Bronchial epithelial cell (primary cell): ENCODE measurements around the gene LEP. TPM values are rescaled to one million over a fixed set of nuclear protein-coding genes. Genes with fewer than 3 reads are reported as not detected.

Experiments
- DNase-seq: peaks from one replicate; pipeline ENCODE4 v3.0.0-alpha.2; 2010; ENCODE audit warnings: low read depth
- FAIRE-seq: peaks from 2 replicates; lab custom pipeline; 2011; peaks lifted over from hg19 to GRCh38; lab: Jason Lieb, UNC
- H3K27me3 ChIP-seq: 2 replicates; pipeline ENCODE4 v1.5.1; 2011; ENCODE audit warnings: low read length; ENCODE audit not compliant: control insufficient read depth, insufficient read depth
- H3K36me3 ChIP-seq: 2 replicates; pipeline ENCODE4 v1.5.1; 2011; ENCODE audit warnings: low read length; ENCODE audit not compliant: control insufficient read depth, insufficient read depth
- H3K4me3 ChIP-seq: 2 replicates; pipeline ENCODE4 v1.5.1; 2011; ENCODE audit warnings: mild to moderate bottlenecking, low read depth, low read length, control low read depth
- CTCF ChIP-seq: IDR thresholded peaks from 2 replicates; pipeline ENCODE4 v1.5.1; 2011; ENCODE audit warnings: mild to moderate bottlenecking, moderate library complexity, low read length, control low read depth, inconsistent platforms; ENCODE audit not compliant: insufficient read depth, severe bottlenecking
- total RNA-seq: library from RNA; depleted of rRNA; stranded (reverse); fragments of >200 nt; gene quantifications from 2 replicates; pipeline ENCODE4 v1.2.1, GENCODE V29; 2014

The LEP gene
- total RNA-seq, 1 donor from 2014 or later = under 0.01 TPM

DNA sequence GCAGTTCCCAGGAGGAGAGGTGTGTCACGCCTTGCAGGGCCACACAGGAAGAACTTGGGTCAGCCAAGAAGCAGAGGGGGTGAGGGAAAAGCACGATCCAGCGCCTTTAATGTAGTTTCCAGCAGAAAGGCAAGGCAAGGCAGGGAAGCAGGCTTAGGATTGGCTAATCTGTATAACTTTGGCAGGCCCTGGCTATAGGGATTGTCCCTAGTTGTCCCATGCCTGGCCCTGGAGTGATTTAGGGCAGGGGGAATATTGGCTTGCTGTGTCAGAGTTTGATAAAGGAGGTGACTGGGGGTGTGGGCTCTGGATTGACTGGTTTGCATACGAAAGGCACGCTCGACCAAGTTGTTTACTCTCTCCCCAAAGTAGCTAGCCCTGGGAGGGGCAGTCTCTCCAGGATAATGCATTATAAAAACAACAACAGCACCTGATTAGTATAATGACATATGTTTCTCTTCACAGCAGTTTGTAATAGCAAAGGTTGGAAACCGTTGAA lies 58.1 kb downstream of the LEP start:
- no peak overlapping the region for H3K4me3 ChIP-seq
- no peaks in the 10 kb centered on the region for H3K27me3 ChIP-seq
- no peaks in the 10 kb centered on the region for H3K36me3 ChIP-seq
- no peak for TF ChIP-seq CTCF
- DNase-seq (no peak), FAIRE-seq (no peak)

DNA sequence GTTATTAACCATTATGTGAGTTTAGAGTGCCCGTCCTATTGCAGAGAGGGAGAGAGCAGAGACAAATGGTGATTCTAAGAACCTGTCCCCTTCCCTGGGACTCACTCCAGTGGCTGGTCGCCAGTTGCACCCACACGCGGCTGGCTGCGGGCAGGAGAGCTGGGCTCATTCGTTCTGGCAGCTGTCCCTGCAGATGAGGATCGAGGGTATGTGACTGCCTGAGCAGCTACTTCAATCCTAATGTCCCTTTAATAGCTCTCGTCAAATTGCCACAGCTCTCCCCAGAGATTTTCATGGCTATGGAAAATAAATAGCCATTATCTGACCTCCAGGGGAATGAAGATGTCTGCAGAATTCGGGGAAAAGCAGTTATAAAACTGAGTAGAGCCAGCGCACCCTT lies 61.1 kb downstream of the LEP start:
- no peak for DNase-seq
- Histone ChIP-seq H3K27me3 (no peaks in the 10 kb centered on the region), H3K36me3 (peaks cover 4% of the 10 kb centered on the region), H3K4me3 (no peak overlapping the region)
- no peak for FAIRE-seq
- no peak for TF ChIP-seq CTCF

DNA sequence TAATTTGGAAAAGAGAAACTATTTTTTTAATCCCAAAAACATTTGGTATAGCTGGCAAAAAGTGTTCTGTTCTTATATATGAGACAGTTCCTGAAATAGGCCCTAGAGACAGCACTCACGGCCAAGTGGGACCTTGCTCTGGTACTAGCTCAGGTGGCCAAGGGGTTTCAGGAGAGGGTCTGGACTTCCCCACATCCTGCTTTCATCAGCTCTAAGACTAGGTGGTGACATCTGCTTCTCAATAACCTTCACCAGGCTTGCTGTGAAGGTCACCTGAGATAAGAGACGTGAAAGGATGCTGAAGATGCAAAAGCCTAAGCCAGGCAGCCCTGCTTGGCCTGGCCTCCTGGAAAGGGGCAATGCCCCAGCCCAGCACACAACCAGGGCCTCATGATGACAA lies 62.1 kb downstream of the LEP start:
- DNase-seq (no peak), FAIRE-seq (no peak)
- TF ChIP-seq CTCF = no peak
- H3K27me3 ChIP-seq = no peaks in the 10 kb centered on the region
- H3K4me3 ChIP-seq = no peak overlapping the region
- peaks cover 7% of the 10 kb centered on the region for H3K36me3 ChIP-seq

DNA sequence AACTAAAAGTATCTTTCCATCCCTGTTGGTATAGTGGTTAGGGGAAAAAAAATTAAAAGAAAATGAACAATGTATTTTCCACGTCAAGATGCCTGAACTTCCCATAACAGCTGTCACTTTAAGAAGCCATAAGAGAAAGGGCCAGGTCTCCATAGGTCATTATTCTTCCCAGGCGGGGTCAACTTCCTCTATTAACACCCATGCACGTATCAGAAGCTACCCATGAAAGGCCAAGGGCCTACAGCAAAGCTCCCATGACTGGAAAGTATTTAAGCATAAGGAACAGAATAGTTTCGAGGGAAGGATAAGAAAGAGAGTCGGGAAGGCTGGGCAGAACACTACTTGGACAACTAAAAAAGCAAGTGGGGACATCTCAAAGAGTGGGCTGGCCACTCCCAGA lies 62.6 kb downstream of the LEP start:
- no peak for TF ChIP-seq CTCF
- H3K27me3 ChIP-seq = no peaks in the 10 kb centered on the region
- no peak for DNase-seq
- no peak overlapping the region for H3K4me3 ChIP-seq
- no peak for FAIRE-seq
- H3K36me3 ChIP-seq = peaks cover 11% of the 10 kb centered on the region

DNA sequence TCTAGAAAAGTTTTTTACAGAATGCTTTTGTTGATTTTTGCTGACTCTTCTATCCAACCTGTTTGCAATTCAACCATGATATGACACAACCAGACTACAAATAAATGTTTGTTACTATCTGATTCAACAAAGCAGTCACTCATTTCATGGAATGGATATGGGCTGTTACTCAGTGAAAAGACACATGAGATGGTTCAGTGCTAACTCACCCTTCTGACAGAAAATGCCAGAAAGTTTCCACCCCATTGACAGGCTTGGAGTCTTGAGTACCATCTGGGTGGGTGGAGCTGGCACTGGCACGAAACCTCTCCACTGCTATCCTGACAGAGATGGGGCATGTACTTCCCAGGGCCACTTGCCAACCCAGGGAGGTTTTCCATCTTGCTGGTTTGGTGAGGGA lies 63.1 kb downstream of the LEP start:
- H3K27me3 ChIP-seq = no peaks in the 10 kb centered on the region
- TF ChIP-seq CTCF = no peak
- DNase-seq (peak; percentile 36), FAIRE-seq (no peak)
- H3K36me3 ChIP-seq = peaks cover 12% of the 10 kb centered on the region
- H3K4me3 ChIP-seq = no peak overlapping the region

DNA sequence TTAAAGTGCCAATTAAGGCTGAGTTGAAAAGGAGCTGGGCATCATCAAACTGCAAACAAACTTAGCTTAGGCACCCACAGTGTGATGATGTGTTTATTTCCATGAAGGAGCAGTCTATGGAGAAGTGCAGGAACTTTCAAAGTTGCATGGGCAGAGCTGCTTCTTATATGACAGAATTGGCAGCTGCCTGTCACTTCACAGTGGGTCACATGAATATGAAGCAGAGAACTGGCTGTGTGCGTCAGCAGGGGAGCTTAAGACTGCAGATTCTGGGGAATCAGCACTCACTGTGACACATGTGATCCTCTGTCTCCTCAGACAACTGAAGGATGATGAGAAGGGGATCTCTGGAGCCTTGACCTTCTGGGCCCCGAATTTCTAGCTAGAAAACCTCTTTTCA lies 66.0 kb downstream of the LEP start:
- Histone ChIP-seq H3K4me3 (no peak overlapping the region), H3K36me3 (peaks cover 18% of the 10 kb centered on the region), H3K27me3 (no peaks in the 10 kb centered on the region)
- DNase-seq (no peak), FAIRE-seq (no peak)
- TF ChIP-seq CTCF = no peak

Other genes starting within 250 kb of the LEP start
- under 0.01 and 0.64 TPM in 2 replicates for gene LRRC4, start 209.8 kb upstream of the LEP start, total RNA-seq
- gene RBM28, start 102.6 kb downstream of the LEP start, total RNA-seq = 17.1 and 18.1 TPM in 2 replicates
- under 0.01 and 0.13 TPM in 2 replicates for gene PRRT4, start 120.4 kb downstream of the LEP start, total RNA-seq
- 47.9 and 53.4 TPM in 2 replicates for gene IMPDH1, start 168.7 kb downstream of the LEP start, total RNA-seq
- gene HILPDA, start 214.6 kb downstream of the LEP start, total RNA-seq = 41.1 and 70.4 TPM in 2 replicates
- 34.2 and 38.3 TPM in 2 replicates for gene METTL2B, start 235.5 kb downstream of the LEP start, total RNA-seq